Muscle of leg (tissue), 11 donors: Measurements from ENCODE around the gene RPP25L. TPM values are rescaled to one million over a fixed set of nuclear protein-coding genes. Genes with fewer than 3 reads are reported as not detected.
A peak's percentile ranks its signal among the peaks of the same experiment; 100 is the strongest.

Experiments
- DNase-seq: peaks from one replicate; pipeline ENCODE4 v3.0.0; 2013
- H3K27ac ChIP-seq: one replicate; pipeline ENCODE4 v1.5.1; 2013; ENCODE audit warnings: mild to moderate bottlenecking, low read length, control low read depth
- H3K27me3 ChIP-seq: one replicate; pipeline ENCODE4 v1.6.1; 2013; ENCODE audit warnings: low read length; ENCODE audit not compliant: control insufficient read depth, insufficient read depth
- H3K36me3 ChIP-seq: one replicate; pipeline ENCODE4 v1.6.1; 2013; ENCODE audit warnings: low read length; ENCODE audit not compliant: control insufficient read depth, insufficient read depth
- H3K4me1 ChIP-seq: one replicate; pipeline ENCODE4 v1.6.1; 2013; ENCODE audit warnings: low read length; ENCODE audit not compliant: control insufficient read depth, insufficient read depth
- H3K4me3 ChIP-seq: one replicate; pipeline ENCODE4 v1.5.1; 2013; ENCODE audit warnings: low read length, control low read depth
- H3K9me3 ChIP-seq: replicated peaks from 2 replicates; pipeline ENCODE4 v1.6.1; 2013; ENCODE audit warnings: low read depth, low read length; ENCODE audit not compliant: control insufficient read depth
- WGBS: methylation state at CpG from one replicate; pipeline ENCODE4 v1.1.5; 2013; ENCODE audit warnings: missing lambda C conversion rate; ENCODE audit not compliant: insufficient coverage; 5-methylcytosine and 5-hydroxymethylcytosine counted together
- polyA plus RNA-seq, 8 donors: library from polyadenylated mRNA; unstranded; fragments of 120-200 nt; gene quantifications; one replicate each; pipeline versions ENCODE4 v1.2.1 to v1.2.3, GENCODE V29; 2013; ENCODE audit warnings: inconsistent platforms in 1 of 8, low replicate concordance in 1 of 8; ENCODE audit not compliant: insufficient read length in 8 of 8, insufficient read depth in 1 of 8
- total RNA-seq: library from RNA; stranded (reverse); fragments of 120-200 nt; gene quantifications from one replicate; pipeline ENCODE4 v1.2.4, GENCODE V29; 2013

RPP25L gene
- total and polyA plus RNA-seq, 9 donors: 20.4 to 26.1 (median 22.1) TPM

DNA sequence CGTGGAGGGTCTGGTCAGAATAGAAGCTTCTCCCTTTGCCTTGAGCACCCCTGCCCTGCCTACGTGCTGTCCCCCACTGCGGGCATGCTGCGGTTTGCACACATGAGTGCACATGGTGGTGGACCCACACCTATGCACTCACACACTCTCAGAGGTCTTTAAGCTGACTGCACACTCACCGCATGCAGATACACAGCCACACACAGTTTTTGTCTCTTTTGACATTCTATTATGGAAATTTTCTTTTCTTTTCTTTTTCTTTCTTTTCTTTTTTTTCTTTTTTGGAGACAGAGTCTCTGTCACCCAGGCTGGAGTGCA lies 17.6 kb upstream of the RPP25L start:
- Histone ChIP-seq H3K9me3 (no peaks in the 10 kb centered on the region), H3K4me1 (peaks cover 10% of the 10 kb centered on the region), H3K27ac (no peak overlapping the region), H3K4me3 (no peak overlapping the region), H3K36me3 (no peaks in the 10 kb centered on the region), H3K27me3 (peaks cover 65% of the 10 kb centered on the region)
- no CpG with 5 or more reads among the region's 5 CpGs for WGBS
- DNase-seq: no peak

DNA sequence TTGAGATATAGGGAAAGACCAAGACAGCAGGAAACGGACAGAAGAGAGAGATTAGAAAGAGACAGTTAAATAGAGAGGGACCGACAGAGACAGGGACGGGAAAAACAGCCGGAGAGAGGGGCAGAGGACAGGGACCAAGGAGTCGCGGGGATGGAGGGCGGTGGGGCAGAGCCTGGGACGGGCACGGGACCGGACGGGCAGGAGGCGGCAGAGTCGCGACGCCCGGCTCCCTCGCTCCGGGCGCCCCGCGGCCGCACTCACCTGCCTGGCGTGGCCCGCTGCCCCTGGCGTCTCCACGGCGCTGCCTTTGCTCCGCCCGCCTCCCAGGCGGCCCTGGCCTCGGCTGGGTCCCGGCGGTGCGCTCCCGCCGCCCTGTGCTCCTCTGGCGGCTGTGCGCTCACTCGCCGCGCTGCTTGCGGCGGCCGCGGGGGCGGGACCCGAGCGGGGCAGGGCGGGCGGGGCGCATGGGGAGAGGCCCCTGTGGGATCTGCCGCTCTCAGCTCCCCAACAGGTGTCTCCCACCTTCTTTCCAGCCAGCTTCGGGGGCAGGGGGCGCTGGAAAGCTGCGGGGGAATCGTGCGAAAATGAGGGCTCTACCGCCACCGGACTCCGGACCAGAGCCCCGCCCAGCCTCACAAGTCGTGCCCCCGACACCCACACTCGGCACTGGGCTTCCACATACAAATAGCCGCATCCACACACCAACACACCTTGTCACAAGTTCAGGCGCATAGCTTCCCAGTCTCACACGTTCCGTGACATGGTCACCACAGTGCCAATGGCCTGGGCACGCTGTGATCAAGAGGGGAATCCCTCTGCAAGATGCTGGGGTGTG lies 17.0 kb upstream of the RPP25L start, which contains the start of gene ARID3C:
Gene ARID3C (minus strand): TSS at position 411 of the 835 bp plus-strand sequence. CDS start 1,052 bp downstream, outside the sequence.
- Histone ChIP-seq H3K4me3 (peak within 1 kb of the TSS; percentile 17), H3K4me1 (peaks cover 16% of the 10 kb centered on the region), H3K36me3 (no peaks in the 10 kb centered on the region), H3K27me3 (peaks cover 70% of the 10 kb centered on the region), H3K9me3 (no peaks in the 10 kb centered on the region), H3K27ac (no peak within 1 kb of the TSS)
- no peak for DNase-seq
- 2% methylated on average over 69 of the region's 69 CpGs for WGBS

DNA sequence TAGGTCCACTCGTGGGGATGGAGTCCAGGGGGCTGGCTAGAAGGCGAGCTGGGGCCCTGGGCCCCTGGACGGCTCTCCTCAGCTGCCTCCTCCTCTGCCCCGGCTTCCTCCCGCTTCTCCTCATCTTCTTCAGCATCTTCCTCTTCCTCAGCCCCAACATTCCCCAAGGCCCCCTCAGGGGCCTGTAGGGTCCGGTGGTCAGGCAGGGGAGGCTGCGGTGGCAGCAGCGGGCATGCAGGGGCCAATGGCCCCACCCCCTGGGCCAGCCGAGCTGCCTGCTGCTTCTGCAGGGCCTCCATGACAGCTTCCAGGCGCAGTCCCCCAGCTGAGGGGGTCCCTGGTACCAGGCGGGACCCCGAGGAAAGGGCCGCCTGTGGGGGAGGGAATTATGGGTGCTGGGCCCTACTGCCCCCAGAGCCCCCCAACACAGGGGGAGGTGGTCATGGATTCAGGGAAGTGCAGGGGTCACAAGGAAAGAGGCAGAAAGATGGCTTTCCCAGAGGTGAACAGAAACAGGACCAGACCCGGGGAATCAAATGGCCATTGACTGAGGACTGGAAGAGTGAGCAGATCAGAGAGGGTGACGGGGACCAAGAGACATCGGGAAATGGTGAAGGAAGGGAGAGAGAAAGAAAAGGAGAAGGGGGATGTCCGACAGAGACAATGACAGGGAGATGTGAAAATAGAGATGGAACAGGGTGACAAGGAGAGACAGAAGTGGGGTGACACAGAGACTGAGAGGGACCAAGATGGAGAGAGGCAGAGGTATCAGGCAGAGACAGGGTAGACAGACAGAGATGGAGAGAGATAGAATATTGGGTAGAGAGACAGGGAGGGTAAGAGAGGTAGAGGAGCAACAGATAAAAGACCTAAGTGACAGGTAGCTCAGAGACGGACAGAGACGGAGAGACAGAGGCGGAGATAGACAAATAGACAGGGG lies 16.1 kb upstream of the RPP25L start:
- no peaks in the 10 kb centered on the region for H3K9me3 ChIP-seq
- H3K36me3 ChIP-seq: no peaks in the 10 kb centered on the region
- no peak overlapping the region for H3K4me3 ChIP-seq
- H3K27me3 ChIP-seq: peaks cover 79% of the 10 kb centered on the region
- H3K27ac ChIP-seq: no peak overlapping the region
- no peak for DNase-seq
- 17% methylated on average over 16 of the region's 20 CpGs for WGBS
- H3K4me1 ChIP-seq: peaks cover 13% of the 10 kb centered on the region

DNA sequence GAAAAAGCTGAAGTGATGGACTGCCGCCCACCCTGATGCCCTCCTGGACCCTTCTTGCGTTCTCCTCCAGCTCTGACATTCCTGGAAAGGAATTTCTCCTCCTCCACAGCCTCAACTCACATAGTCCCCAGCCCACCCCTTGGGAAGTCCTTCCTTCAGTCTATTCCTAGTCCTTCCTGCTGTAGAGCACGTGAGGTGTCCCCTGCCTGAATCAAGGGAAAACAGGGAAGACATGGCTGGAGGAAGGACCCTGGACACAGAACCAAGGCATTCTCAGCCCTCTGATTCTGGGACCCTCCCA lies 13.2 kb upstream of the RPP25L start:
- Histone ChIP-seq H3K27me3 (peaks cover 89% of the 10 kb centered on the region), H3K4me1 (peaks cover 19% of the 10 kb centered on the region), H3K27ac (no peak overlapping the region), H3K9me3 (peaks cover 4% of the 10 kb centered on the region), H3K36me3 (no peaks in the 10 kb centered on the region), H3K4me3 (no peak overlapping the region)
- no peak for DNase-seq
- 33% methylated on average over 2 of the region's 3 CpGs for WGBS

DNA sequence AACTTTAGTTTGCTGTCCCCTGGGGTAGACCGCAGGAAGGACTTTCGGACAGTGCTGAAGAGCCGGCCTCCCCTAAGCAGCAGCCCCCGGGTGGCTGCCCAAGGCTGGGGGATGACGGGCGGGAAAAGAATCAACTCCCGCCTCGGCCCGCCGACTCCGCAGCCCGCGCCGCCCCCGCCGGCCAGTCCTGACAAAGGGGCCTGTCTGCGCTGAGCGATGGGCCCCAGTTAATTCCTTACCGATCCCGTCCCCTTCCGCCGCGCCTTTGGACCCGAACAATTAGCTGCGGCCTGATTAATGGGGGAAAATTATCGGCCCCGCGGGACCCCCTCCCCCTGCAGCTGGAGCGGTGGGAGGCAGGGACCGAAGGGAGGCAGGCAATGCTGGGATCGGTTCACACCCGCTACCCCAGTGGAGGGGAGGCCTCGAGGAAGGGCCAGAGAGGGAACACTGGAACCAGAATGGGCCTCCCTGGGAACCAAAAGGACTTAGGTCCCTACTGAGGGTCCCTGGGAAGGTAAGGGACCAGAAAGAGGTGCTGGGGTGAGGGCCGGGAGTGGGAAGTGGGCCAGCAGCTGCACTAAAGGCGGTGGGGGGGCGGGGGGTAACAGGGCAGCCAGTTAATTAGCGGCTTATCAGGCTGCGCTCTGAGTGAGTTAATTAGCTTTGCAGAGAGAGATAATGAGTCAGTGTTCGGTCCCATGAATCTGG lies 12.7 kb upstream of the RPP25L start:
- H3K9me3 ChIP-seq: peaks cover 4% of the 10 kb centered on the region
- DNase-seq: no peak
- H3K27me3 ChIP-seq: peaks cover 83% of the 10 kb centered on the region
- peaks cover 23% of the 10 kb centered on the region for H3K4me1 ChIP-seq
- no peak overlapping the region for H3K4me3 ChIP-seq
- no peak overlapping the region for H3K27ac ChIP-seq
- H3K36me3 ChIP-seq: no peaks in the 10 kb centered on the region
- 4% methylated on average over 32 of the region's 39 CpGs for WGBS

DNA sequence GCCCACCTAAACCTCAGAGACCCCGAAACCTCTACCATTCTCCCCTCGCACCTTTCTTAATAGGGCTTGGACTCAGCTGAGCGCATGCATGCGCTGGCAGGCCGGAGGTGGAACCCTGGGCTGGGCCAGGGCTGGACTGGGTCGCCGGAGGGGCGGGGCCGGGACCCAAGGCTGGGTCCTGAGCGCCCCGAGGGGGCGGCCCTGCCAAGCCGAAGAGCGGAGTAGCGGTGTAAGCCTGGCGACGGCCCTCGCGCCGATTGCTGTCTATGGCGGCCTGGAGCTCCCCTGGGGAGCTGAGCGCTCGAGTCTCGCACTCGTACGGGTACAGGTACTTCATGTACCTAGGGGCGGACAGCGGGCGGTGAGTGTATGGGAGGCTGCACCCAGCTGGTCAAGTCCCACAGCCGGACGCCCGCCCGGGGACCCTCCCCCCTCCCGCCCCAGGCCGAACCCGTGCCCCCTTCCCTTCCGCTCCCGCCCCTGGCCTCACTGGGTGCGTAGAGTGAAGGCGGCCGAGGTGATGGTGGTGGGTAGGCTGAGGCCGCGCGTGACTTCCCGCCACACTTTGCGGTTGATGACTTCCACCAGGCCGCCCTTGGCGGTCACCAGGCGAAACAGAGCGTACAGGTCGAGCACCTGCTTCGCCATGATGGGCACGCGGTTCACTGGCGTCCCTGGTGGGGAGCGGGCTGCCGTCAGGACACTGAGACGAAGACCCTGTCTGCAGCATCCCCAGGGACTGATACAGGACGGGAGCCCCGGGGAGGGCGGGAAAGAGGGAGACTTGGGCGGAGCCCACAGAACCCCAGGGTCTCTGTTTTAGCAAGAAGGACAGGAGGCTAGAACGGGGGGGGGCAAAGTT lies 11.7 kb upstream of the RPP25L start:
- WGBS: 4% methylated on average over 46 of the region's 63 CpGs
- H3K4me3 ChIP-seq: no peak overlapping the region
- no peak overlapping the region for H3K27ac ChIP-seq
- peaks cover 75% of the 10 kb centered on the region for H3K27me3 ChIP-seq
- peaks cover 22% of the 10 kb centered on the region for H3K4me1 ChIP-seq
- no peak for DNase-seq
- H3K36me3 ChIP-seq: peaks cover 3% of the 10 kb centered on the region
- peaks cover 4% of the 10 kb centered on the region for H3K9me3 ChIP-seq

DNA sequence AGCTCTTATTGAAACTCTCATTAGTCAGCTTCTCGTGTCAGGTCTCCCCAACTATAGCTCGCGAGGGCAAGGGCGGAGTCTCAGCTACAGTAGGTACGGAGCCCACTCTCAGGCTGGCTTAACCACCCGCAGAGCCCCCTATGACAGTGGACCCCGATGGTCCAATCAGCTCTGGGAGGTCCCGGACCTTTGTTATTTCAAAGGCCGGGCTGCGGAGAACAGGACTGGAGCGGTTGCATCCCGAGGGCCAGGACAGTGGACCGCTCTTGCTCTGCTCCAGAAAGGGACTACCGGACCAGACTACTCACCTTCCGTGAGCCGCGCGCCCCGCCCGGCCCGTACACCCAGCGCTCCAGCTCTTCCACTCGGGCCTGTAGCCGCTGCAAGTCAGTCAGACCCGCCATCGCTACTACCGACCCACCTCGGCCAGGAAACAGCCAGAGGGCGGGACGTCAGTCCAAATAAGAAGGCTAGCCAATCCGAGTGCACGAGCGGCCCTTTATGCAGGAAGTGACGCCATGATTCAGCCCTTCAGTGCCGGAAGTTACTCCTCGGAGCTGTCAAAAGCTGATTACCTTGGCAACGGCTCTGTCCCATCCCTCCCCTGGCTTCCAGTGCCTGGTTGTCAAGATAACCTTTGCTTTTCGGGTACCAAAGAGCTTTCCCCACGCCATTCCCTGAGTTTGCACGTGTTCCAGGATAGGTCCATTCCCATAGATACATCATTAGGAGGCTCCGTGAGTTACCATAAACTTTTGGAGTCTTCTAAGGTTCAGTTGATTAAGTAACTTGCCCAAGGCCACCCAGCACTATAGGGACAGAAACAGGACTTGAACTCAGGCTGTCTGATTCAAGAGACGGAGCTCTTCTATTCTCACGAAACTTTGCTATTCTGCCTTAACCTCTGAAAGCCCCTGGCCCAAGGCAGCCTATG lies 8.4 kb upstream of the RPP25L start, which contains the start of gene DCTN3:
Gene DCTN3 (minus strand): TSS at position 435 of the 934 bp plus-strand sequence. CDS start 31 bp downstream, at position 404.
- H3K36me3 ChIP-seq: peaks cover 32% of the 10 kb centered on the region
- peaks cover 4% of the 10 kb centered on the region for H3K9me3 ChIP-seq
- peaks cover 44% of the 10 kb centered on the region for H3K27me3 ChIP-seq
- 3% methylated on average over 41 of the region's 43 CpGs for WGBS
- DNase-seq: peak; percentile 98
- peaks cover 22% of the 10 kb centered on the region for H3K4me1 ChIP-seq
- H3K4me3 ChIP-seq: peak within 1 kb of the TSS; percentile 95
- peak within 1 kb of the TSS; percentile 20 for H3K27ac ChIP-seq

DNA sequence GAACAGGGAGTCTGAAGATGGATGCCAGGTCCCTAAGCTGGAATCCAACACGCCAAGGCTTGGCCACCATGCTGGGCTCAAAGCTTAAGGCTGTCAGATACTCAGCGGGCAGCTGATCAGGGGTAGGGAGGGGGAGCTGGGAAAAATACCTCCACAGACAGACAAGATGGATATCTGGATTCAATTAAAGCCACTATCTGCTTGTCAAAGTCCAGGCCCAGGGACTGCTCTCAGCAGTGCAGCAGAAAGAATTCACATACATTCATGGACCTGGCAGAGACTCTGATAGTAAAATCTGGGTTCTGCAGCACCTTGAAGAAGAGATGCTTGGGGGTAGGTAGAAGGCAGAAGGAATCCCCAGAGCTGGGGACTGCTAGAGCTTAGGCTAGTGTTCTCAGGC lies 3.2 kb upstream of the RPP25L start:
- H3K4me3 ChIP-seq: no peak overlapping the region
- H3K36me3 ChIP-seq: peaks cover 45% of the 10 kb centered on the region
- WGBS: 20% methylated on average over 1 of the region's 2 CpGs
- no peaks in the 10 kb centered on the region for H3K27me3 ChIP-seq
- no peak overlapping the region for H3K27ac ChIP-seq
- peaks cover 31% of the 10 kb centered on the region for H3K4me1 ChIP-seq
- no peak for DNase-seq
- no peaks in the 10 kb centered on the region for H3K9me3 ChIP-seq
